Measurements from ENCODE around the gene IL6. TPM values are rescaled to one million over a fixed set of nuclear protein-coding genes. Genes with fewer than 3 reads are reported as not detected.

IL6 gene
- total RNA-seq, 1 donor from 2014 or later: 37.3 TPM

DNA sequence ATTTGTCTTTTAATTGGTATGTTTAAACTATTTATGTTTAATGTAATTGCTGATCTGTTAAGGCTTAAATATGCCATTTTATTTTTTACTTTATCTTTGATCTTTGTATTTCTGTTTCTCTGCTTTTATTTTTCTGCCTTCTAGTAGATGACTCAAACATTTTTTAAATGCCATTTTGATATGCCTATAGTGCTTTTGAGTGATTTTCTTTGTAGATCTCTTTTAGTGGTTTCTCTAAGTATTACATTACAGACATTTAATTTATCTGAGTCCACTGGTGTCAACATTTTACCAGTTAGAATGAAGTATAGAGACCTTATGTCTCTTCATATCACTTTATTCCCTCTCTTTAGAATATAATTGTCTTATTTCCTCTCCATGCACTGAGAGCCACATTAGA lies 32.7 kb downstream of the IL6 start:
- DNase-seq (ENCODE audit: low spot score in 2 of 2): no peak
- Histone ChIP-seq H3K36me3 (no peaks in the 10 kb centered on the region), H3K9me3 (peaks cover 0 to 5% of the 10 kb centered on the region in 2 donors), H3K27me3 (no peaks in the 10 kb centered on the region), H3K27ac (no peak overlapping the region), H3K4me1 (no peaks in the 10 kb centered on the region), H3K4me3 (no peak overlapping the region)
- TF ChIP-seq CTCF (IDR thresholded peaks at IDR 0.05): no peak
- intact Hi-C loops (cut with DNase I): no loop called here

DNA sequence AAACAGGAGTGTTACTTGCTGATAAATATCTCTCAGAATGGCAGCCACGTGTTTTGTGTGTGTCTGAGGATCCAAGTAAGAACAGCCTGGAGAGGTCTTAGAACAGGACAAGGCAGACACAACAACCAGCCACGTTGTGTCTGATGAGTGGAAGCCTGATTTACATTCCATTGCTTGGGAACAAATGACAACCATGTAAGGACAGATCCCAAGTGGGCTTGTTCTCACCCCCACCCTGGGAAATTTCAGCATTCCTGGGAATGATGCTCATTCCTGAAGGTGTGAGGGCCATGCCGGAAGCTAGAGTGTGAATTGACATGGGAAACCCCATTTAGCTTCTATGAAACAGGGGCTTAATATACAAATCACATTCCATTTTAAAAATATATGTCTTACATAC lies 35.9 kb downstream of the IL6 start:
- Histone ChIP-seq H3K27ac (no peak overlapping the region), H3K36me3 (no peaks in the 10 kb centered on the region), H3K27me3 (no peaks in the 10 kb centered on the region), H3K4me3 (no peak overlapping the region), H3K9me3 (peaks cover 0 to 5% of the 10 kb centered on the region in 2 donors), H3K4me1 (no peaks in the 10 kb centered on the region)
- DNase-seq (ENCODE audit: low spot score in 2 of 2): no peak
- intact Hi-C loops (cut with DNase I): no loop called here
- TF ChIP-seq CTCF (IDR thresholded peaks at IDR 0.05): no peak

GRCh38 chr7:22765609-22766008 lies 38.6 kb downstream of the IL6 start:
- DNase-seq (ENCODE audit: low spot score in 2 of 2): no peak
- Histone ChIP-seq H3K4me1 (no peaks in the 10 kb centered on the region), H3K27me3 (no peaks in the 10 kb centered on the region), H3K36me3 (no peaks in the 10 kb centered on the region), H3K27ac (no peak overlapping the region), H3K9me3 (peaks cover 0 to 2% of the 10 kb centered on the region in 2 donors), H3K4me3 (no peak overlapping the region)
- intact Hi-C loops (cut with DNase I): no loop called here
- no peak for TF ChIP-seq CTCF (IDR thresholded peaks at IDR 0.05)

GRCh38 chr7:22771194-22771871 lies 44.3 kb downstream of the IL6 start:
- Histone ChIP-seq H3K4me1 (no peaks in the 10 kb centered on the region), H3K27ac (no peak overlapping the region), H3K36me3 (no peaks in the 10 kb centered on the region), H3K9me3 (no peaks in the 10 kb centered on the region), H3K27me3 (no peaks in the 10 kb centered on the region), H3K4me3 (no peak overlapping the region)
- DNase-seq (ENCODE audit: low spot score in 2 of 2): no peak
- intact Hi-C loops (cut with DNase I): no loop called here
- TF ChIP-seq CTCF (IDR thresholded peaks at IDR 0.05): no peak

GRCh38 chr7:22771872-22772228 lies 44.9 kb downstream of the IL6 start:
- no peak for TF ChIP-seq CTCF (IDR thresholded peaks at IDR 0.05)
- no peaks in the 10 kb centered on the region for H3K4me1 ChIP-seq
- intact Hi-C loops (cut with DNase I): no loop called here
- DNase-seq (ENCODE audit: low spot score in 2 of 2): no peak
- no peaks in the 10 kb centered on the region for H3K9me3 ChIP-seq
- no peak overlapping the region for H3K27ac ChIP-seq
- H3K36me3 ChIP-seq: no peaks in the 10 kb centered on the region
- H3K4me3 ChIP-seq: no peak overlapping the region
- no peaks in the 10 kb centered on the region for H3K27me3 ChIP-seq

- intact Hi-C loops (cut with DNase I): no loop called here
- Histone ChIP-seq H3K27me3 (no peaks in the 10 kb centered on the region), H3K27ac (no peak overlapping the region), H3K36me3 (no peaks in the 10 kb centered on the region), H3K9me3 (no peaks in the 10 kb centered on the region), H3K4me3 (no peak overlapping the region), H3K4me1 (no peaks in the 10 kb centered on the region)
- no peak for DNase-seq (ENCODE audit: low spot score in 2 of 2)
- no peak for TF ChIP-seq CTCF (IDR thresholded peaks at IDR 0.05)
Measured at GRCh38 chr7:22772885-22773284, 45.9 kb downstream of the IL6 start.

Measured in ascending aorta (tissue), 2 donors.